Keratinocyte (primary cell): ENCODE results near the gene DTX4.

Experiments
- EZH2 ChIP-seq: IDR thresholded peaks from one replicate; pipeline ENCODE4 v1.6.1; 2012; ENCODE audit warnings: inconsistent platforms, mild to moderate bottlenecking, low read length, moderate library complexity
- TF ChIP-seq, protein P1 (sequence below), 3 experiments: IDR thresholded peaks in 1 of 3; conservative IDR thresholded peaks in 1 of 3; optimal IDR thresholded peaks in 1 of 3; 2 replicates in 2 of 3; 3 replicates in 1 of 3; pipeline versions ENCODE3 to v1.5.1; 2011; ENCODE audit warnings: low read length in 3 of 3, mild to moderate bottlenecking in 3 of 3, moderate library complexity in 2 of 3, control low read depth in 1 of 3, inconsistent platforms in 1 of 3; ENCODE audit not compliant: insufficient read depth in 2 of 3; ENCODE audit errors: extremely low read depth in 1 of 3

- TF ChIP-seq, protein P1, sequence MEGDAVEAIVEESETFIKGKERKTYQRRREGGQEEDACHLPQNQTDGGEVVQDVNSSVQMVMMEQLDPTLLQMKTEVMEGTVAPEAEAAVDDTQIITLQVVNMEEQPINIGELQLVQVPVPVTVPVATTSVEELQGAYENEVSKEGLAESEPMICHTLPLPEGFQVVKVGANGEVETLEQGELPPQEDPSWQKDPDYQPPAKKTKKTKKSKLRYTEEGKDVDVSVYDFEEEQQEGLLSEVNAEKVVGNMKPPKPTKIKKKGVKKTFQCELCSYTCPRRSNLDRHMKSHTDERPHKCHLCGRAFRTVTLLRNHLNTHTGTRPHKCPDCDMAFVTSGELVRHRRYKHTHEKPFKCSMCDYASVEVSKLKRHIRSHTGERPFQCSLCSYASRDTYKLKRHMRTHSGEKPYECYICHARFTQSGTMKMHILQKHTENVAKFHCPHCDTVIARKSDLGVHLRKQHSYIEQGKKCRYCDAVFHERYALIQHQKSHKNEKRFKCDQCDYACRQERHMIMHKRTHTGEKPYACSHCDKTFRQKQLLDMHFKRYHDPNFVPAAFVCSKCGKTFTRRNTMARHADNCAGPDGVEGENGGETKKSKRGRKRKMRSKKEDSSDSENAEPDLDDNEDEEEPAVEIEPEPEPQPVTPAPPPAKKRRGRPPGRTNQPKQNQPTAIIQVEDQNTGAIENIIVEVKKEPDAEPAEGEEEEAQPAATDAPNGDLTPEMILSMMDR (optimal IDR thresholded peaks at IDR 0.05 in 1 of 3, IDR thresholded peaks at IDR 0.05 in 1 of 3, conservative IDR thresholded peaks at IDR 0.05 in 1 of 3; ENCODE audit: extremely low read depth in 1 of 3, insufficient read depth in 2 of 3, low read length in 3 of 3): peak; percentile 60 to 77 (median 64)
- no peak for TF ChIP-seq EZH2
Measured at GRCh38 chr11:59207988-59208451, 36.1 kb downstream of the DTX4 start.
